OCI-M2 (cell line): ENCODE data around the gene ZNF32.

Source experiments
- DNase-seq: peaks from one replicate; lab custom pipeline; 2025; ENCODE audit not compliant: unreplicated experiment; lab: John Stamatoyannopoulos, UW

ZNF32 gene

DNA sequence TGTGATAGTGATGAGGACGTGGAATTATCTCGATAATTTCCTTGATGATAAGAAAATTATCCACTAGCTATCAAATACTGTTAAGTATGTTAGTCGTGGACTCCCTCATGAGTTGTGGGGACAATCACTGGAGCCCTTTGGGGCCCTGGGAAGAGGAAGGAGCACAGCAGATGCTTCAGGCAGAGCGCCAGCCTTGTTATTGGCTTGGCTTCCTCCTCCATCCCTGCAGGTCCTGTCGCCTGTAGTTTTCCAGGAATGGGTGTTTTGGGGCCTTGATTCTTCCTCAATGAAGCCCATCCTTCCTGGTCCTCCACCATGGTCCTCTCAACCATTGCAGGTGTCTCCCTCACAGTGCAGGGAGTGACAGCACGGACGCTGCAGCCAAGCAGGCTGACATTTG, 32.5 kb upstream of the ZNF32 start:
- DNase-seq: no peak

DNA sequence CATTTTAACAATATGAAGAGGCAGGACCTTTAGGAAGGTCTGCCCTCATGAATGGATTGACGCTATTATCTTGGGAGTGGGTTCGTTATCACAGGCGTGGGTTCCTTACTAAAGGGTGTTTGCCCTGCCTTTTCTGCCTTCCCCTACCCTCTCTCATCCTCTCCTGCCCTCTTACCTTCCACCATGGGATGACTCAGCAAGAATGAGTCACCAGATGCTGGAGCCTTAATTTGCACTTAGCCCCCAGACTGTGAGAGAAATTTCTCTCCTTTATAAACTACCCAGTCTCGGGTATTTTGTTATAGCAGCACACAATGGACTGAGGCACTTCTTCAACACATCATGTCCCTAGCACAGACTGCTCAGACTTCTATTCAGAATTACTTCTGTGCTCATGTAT, 31.4 kb upstream of the ZNF32 start:
- no peak for DNase-seq

DNA sequence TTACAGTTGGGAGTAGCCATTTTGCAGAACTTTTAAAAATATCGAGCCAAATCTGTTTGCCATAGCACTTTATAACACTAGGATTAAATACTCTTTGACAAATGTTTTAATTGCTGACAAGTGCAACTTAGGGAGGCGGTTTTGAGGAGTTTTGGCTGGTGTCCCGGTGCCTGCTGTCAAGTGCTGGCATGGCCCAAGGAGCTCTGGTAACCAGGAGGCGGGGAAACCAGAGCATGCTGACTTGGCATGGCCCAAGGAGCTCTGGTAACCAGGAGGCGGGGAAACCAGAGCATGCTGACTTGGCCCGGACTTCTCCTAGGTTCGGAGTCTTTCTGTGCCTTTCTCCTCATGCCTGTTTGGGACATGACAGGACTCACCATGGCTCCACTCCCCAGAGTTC, 30.8 kb upstream of the ZNF32 start:
- no peak for DNase-seq

DNA sequence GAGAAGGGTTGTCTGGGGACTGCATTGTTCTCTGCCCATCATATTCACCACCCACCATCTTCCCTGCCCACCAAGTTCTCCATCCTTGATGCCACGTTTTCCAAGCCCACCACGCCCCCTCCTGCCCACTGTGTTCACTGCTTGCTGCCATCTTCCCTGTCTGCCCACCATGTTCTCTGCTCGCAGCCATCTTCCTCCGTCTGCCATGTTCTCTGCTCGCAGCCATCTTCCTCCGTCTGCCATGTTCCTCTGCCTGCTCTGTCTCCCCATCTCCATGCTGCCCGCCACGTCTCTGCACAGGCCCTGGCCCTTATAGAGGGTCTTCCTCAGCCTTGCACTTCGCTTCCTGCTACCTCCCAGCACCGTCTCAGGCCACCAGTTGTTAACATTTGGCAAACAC, 30.0 kb upstream of the ZNF32 start:
- DNase-seq: no peak

DNA sequence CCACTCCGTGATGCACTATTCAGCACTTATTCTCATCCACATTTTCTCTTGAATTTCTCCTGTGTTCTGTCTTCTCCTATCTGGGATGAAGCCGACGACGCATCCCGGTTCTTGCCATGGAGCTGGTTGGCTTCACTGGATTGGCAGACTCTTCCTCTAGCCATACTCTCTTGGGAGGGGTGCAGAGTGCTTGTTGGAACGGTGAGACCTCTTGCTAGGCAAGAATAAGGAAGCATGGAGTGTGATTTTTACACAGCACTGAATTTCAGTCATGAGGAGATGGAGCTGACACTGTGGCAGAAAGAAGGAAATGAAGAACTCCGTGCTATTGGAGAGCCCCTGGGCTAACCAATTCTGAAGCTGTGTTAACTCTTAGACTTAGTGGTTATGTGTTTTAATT, 28.2 kb upstream of the ZNF32 start:
- no peak for DNase-seq

DNA sequence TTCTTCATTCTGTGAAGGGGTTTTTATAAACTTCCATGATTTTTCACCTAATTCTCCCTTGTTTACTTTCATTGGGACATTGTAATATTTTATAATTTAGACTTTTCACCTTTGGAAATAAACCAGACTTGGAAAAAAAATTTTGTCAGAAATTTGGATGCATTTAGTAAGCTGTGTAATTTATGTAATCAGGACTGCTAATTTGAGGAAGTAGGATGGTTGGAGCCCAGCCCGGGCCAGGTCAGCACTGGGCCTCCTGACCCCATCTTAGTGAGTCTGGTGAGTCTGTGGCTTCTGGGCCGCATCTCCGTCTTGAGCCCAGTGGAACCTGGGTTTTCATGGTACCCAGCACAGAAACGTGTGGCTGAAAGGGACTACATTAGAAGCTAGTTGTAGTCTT, 27.6 kb upstream of the ZNF32 start:
- DNase-seq: no peak

DNA sequence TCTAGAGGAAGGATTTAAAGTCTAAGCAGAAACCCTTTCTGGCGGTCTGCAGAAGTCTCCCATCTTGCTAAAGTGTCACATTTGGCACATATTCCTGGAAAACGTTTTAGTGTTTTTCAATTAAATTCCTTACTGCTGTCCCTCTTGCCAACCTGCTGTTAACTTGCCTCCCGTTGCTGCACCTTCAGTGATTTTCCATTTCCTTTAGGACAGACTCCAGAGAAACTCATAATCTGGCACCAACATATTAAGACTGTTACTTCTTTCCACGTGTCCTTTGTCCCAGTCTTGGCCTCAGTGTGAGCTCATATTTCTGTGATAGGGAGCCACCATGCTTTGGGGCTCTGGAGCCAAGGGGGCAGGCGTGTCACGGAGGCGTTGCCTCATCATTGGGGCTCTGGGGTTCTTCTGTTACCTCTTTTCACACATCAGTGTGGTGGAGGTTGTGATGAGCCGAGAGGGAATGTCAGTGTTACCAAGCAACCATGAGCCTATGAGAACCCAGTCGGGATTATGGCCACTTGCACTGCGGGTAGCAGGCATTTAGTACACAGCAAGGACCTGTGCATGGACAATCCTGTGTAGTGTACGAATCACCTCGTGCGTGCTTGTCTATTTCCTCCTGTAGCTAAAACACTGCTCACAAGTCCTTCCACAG, 26.0 kb upstream of the ZNF32 start:
- DNase-seq: no peak

DNA sequence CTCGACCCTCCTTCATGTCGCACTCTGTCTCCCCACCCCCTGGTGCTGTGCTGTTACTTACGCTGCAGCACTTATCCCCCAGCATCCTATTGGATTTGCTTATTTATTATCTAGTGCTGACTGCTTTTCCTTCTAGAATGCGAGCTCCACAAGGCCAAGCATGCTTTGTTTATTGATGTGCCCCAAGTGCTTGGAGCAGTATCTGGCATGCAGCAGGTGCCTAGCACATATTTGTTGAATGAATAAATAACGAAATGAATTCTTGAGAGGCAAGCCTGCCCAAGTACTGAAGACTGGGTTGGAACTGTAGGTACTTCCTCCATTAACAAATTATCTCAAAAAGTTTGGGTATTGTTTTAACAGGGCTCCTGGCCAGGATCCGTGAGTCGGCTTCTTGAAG, 24.8 kb upstream of the ZNF32 start:
- no peak for DNase-seq

DNA sequence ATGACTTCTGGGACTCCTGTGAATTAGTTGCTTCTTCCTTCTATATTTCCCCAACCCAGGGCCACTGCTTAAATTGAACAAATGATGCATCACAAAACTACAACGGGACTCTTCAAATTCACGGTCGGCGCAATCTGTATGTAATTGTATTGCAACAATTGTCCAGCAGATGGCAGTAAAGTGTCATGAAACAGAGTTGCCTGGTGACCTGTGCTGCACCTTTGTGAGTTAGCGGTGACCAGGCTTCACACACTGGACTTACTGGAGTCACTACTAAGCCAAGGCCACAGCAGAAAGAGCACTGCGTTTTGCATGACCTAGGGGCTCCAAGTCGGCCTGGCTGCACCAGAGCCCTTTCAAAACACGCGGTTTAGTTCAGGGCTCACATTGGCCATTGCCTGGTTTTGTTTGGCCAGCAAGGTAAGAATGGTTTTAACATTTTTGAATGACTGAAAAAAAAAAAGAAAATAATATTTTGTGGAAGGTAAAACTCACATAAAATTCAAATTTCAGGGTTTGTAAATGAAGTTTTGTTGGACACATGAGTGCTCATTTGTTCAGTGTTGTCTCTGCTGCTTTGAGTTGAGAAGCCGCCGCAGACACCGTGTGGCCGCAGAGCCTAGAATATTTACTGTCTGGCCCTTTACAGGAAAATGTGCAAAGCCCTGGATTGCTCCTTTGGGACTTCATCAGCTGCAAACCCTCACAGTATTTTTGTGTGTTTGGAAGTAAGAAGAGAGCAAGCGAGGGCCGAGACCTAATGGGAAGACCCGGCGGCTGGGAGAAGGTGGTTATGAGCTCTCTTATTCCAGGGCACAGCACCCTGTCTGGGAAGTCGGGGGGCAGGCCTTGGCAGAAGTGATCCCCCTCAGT, 23.2 kb upstream of the ZNF32 start:
- DNase-seq: no peak

DNA sequence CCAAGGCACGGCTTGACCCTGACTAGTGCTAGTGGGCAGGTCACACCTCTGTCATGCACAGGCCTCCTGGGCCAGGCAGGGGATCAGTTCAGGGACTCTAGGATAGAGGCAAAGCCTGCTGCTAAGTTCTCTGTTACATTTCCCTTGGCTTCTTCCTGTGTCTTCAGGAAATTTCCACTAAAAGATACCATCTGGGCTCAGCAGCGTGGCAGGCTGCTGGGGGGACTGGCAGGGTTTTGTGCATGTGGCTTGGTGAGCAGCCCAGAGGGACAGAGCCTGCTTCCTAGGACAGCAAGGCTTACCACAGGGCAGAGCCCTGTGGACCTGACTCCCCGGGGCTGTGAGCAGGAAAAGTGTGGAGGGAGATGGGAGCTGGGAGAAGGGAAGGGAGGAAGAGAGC, 20.7 kb upstream of the ZNF32 start:
- DNase-seq: no peak

DNA sequence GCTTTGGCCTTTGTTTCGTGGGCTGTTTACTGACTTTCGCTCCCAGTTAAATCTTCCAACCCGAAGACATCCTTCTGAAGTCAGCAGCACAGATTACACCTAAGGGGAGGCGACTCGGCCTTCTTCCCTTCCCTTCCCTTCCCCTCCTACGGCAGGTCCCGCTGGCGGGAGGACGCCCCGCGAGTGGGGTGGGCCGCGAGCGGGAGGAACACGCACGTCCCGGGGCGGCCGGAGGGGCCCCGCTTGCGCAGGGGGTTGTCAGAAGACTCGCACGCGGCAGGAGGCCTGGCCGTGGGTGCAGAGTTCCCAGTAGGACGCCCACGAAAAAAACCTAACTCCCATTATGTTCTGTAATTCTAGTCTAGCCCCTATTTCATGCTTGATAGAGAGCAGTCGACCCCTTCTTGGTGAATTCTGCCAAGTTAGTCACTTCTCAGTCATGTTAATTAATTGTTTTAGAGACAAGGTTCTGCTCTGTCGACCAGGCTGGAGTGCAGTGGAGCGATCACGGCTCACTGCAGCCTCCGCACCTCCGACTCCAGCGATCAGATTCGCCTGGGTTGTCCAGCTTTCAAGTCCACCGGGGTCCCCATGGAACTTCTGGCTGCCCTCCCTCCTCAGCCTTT, 19.2 kb upstream of the ZNF32 start:
- DNase-seq: no peak

DNA sequence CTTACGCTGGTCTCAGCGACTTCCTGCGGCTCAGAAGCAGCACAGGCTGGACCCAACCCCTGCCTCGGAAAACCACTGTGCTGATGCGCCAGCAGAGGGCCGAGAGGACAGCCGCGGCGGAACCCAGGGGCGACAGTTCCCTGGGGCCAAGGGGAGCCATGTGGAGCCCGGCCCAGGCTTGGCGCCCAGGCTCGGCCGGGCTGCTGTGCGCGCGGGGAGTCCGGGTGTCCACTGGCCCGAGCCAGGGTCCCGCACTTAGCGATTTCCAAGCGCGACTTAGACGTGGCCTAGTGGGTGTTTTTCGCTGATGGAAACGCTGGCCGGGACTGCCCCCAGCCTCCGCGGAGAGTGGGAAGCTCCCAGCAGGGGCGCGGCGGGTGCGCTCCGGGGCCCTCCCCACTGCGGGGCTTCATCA, 18.6 kb upstream of the ZNF32 start:
- DNase-seq: no peak

DNA sequence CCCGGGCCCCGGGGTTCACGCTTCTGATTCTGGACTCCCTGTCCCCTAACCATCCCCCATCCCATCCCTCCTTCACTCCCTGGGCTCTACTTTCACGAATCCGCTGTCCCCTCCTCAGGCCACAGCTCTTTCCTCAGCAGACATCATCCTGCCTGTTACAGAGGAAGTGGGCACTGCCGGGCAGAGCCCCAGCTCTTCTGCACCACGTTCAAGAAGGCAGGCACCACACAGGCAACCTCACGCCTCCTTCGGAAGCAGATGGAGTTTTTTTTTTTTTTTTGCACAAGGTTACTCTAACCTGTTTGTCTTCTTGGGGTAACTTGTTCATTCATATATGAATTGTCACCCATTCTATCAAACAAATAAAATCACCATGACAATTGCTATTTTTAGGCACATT, 17.9 kb upstream of the ZNF32 start:
- no peak for DNase-seq

DNA sequence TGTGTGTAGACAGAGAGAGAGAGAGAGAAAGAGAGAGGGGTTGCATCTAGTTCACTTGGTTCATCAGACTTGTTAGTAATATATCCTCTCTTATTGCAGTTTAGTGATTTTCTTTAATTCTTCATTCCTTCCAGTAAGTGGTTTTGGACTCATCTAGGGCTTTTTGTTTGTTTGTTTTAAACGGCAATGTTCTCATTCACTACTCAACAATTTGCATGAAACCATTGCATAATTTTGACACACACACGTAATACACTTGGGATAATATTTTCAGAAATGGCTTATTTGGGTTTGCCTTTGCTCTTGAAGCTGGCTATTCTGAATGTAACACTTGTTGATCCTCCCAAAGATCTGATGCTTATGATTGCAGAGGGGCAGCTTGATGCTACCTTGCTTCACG, 16.4 kb upstream of the ZNF32 start:
- no peak for DNase-seq

DNA sequence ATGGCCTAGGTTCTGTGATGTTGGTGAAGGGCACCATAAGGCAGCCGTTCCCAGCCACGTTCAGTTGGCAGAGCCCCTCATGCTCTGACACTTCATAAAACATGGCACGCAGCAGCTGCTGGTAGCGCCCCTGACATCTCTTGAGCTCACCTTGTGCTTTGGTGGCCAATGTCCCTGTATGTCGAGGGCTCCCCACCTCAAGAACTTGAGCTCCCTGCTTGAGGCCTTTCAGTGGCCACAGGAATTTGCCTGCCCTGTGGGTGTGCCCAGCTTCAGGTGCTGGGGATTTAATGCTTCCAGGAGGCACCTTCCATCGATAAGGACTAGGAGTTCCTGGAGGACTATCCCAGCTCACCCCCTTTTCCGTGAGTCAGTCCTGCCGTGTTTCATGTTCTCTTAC, 9.5 kb upstream of the ZNF32 start:
- DNase-seq: no peak

DNA sequence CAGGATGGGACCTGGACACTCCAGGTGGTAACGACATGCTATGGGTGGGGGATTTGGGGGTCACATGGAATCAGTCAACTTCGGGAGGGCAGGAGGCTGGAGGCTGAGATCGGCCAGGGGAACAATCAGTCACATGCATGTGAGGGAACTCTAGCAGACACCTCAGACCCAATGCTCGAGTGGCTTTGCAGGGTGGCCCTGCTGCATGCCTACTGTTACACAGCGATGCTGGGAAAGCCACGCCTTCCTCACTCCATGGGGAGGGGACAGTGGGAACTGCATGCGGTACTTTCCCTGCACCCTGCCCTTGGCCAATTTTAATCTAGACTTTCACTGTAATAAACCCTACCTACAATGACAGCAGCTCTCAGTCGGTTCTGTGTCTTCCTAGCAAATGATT, 6.6 kb upstream of the ZNF32 start:
- no peak for DNase-seq

DNA sequence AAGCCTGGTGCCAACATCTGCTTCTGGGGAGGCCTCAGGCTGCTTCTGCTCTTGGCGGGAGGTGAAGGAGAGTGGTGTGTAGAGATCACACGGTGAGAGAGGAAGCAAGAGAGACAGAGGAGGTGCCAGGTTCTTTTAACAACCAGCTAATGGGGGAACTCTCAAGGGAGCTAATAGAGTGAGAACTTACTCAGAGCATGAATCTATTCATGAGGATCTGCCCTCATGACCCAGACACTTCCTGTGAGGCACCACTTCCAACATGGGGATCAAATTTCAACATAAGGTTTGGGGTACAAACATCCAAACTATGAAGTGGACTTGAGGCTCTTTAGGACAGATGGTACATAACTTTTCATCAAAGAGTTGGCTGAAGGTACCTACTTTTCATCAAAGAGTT, 5.1 kb upstream of the ZNF32 start:
- DNase-seq: no peak

DNA sequence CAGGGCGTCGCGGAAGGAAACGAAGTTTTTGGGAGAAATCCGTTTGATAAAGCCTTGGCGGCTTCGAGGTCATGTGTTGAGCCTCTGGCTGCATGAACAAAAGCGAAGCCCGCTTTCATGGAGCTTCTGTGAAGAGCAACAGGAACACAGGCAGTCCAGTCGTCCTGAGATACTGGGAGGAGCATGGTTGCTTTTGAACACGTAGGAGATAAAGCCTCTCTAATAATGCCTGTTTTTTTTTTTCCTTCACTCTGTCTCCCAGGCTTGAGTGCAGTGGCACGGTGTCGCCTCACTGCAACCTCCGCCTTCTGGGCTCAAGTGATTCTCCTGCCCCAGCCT, 473 bp upstream of the ZNF32 start:
- DNase-seq: no peak

DNA sequence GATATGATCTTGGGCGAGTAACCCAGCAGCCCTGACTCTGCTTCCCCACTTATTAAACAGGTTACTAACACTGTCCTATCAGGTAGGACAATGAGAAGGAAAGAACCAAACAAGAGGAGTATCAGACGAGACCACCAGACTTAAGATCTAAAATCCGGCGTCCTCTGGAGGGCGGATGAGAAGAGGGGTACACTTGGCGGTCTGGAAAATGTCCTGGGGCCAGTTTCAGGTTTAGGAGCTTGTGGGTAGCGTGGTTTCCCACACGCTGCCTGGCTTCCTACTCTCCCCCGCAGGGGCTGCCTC, 635 bp downstream of the ZNF32 start:
- no peak for DNase-seq

DNA sequence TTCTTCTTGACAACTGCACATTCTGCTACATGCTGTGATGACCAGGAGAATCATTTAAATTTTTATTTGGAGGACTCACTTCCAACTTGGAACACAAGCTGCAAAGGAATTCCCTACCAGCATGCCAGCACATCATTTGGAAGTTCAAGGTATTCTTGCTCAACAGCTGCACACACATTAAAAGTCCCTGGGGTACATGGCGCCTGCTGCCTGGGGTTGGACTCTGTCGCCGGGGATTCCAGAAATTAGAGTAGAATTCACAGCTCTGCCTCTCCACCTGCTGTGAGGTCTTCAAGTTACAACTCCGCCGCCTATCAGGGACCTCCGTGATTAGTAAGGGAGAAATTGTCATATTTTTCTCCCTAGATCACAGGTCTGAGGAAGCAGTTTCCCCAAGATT, 1.1 kb downstream of the ZNF32 start:
- DNase-seq: no peak

DNA sequence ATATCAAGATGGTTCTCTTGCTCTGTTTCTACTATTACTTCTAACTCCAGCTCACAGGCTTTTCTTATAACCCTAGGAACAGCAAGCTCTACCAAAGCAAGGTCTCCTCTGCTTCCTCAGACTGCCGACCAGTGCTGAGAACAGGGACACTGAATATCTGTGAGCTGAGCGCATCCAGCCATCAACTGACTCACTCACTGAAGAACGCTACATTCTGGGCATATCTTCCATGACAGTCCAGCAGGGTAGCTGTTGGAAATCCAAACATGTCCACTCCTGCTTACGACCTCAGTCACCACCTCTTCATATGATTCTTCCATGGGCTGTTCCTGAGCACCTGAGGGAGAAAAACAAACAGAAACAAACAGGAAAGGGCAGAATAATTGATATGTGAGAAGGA, 2.8 kb downstream of the ZNF32 start:
- DNase-seq: no peak

DNA sequence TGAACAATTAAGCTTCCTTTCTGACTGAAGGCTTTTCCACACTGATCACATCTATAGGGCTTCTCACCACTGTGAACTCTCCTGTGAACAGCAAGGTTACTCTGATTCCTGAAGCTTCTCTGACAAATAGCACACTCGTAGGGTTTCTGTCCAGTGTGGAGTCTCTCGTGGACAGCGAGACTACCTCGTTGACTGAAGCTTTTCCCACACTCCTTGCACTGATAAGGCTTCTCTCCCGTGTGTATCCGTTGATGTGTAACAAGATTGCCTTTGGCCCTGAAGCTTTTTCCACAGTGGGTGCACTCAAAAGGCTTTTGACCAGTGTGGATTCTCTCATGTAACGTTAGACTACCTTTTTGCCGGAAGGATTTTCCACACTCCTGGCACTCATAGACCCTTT, 4.4 kb downstream of the ZNF32 start:
- DNase-seq: no peak

DNA sequence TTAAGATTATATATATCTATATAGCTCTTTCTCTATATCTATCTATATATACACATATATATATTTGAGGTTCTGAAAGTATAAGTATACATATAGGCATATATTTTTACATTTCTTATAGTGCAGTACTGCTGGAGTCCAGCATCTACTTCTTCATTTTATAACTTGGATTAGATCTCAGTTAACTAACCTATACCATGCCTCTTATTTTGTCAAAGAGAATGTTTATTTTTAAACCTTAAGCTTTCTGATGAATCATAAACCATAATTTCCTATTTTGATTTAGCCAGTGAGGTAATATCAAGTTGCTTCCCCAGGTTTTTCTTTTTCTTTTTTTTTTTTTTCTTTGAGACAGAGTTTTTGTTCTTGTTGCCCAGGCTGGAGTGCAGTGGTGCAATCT, 8.1 kb downstream of the ZNF32 start:
- DNase-seq: no peak
